ENCODE measurements around the gene ARHGAP31.

DNA sequence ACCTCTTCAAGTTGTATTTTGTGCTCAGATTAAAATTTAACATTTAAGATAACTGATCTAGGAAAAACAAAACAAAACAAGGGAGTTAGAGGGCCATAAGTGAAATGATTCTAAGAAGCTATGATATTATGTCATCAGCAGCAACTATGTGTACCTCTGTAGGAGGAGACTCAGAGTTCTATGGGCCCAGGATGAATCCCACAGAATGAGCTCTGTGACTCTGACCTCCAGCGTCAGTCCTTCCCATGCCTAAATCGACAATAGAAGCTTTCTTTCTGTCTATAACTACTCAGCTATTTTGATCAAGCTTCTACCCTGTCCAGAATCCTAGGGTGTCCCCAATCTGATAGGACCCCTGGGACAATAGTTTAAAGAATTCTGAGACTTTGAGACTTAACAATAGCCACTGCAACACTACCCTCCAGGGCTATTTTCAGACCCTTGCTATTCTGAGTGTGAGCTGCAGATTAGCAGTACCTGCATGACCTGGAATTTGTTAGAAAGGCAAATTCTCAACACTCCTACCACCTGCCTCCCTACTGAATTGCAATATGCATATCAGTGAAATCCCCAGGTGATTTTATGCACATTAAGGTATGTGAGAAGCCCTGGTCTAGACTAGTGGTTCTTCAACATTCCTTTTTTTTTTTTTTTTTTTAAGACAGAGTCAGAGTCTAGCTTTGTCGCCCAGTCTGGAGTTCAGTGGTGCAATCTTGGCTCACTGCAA is 66.7 kb downstream of the ARHGAP31 start:
- TF ChIP-seq, protein P1, sequence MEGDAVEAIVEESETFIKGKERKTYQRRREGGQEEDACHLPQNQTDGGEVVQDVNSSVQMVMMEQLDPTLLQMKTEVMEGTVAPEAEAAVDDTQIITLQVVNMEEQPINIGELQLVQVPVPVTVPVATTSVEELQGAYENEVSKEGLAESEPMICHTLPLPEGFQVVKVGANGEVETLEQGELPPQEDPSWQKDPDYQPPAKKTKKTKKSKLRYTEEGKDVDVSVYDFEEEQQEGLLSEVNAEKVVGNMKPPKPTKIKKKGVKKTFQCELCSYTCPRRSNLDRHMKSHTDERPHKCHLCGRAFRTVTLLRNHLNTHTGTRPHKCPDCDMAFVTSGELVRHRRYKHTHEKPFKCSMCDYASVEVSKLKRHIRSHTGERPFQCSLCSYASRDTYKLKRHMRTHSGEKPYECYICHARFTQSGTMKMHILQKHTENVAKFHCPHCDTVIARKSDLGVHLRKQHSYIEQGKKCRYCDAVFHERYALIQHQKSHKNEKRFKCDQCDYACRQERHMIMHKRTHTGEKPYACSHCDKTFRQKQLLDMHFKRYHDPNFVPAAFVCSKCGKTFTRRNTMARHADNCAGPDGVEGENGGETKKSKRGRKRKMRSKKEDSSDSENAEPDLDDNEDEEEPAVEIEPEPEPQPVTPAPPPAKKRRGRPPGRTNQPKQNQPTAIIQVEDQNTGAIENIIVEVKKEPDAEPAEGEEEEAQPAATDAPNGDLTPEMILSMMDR (IDR thresholded peaks at IDR 0.05; ENCODE audit: low read depth, low read length, poor library complexity, severe bottlenecking), result no peak
- no peak for TF ChIP-seq EZH2phosphoT487 (IDR thresholded peaks at IDR 0.05; ENCODE audit: borderline replicate concordance, low read length)
